Transverse colon (tissue), 4 donors: Measurements from ENCODE around the gene PCDHGA8.
"Not testable (repeated sequence)": the region's sequence is repeated elsewhere in the genome, so short reads cannot be mapped to it uniquely, and the experiment has no call there.

Experiments used
- CTCF ChIP-seq, 5 experiments: fragments of 200-600 bp in 3 of 5; fragments of 450-650 bp in 2 of 5; sonication (generic) in 3 of 5; IDR thresholded peaks; 1 replicate in 2 of 5; 2 replicates in 3 of 5; pipeline ENCODE4 v1.5.1; 2016 to 2017; ENCODE audit warnings: antibody characterized with exemption in 5 of 5, inconsistent platforms in 3 of 5, mild to moderate bottlenecking in 2 of 5, moderate library complexity in 1 of 5
- EP300 ChIP-seq: sonication (generic); formaldehyde crosslinking; IDR thresholded peaks from one replicate; pipeline ENCODE4 v1.6.1; 2017; ENCODE audit warnings: antibody characterized with exemption, low read depth
- POLR2A ChIP-seq: fragments of 450-650 bp; IDR thresholded peaks from one replicate; pipeline ENCODE4 v1.6.1; 2016; ENCODE audit warnings: antibody characterized with exemption, mild to moderate bottlenecking, moderate library complexity
- POLR2AphosphoS5 ChIP-seq, 3 donors: sonication (generic); formaldehyde crosslinking; IDR thresholded peaks; one replicate each; pipeline ENCODE4 v1.6.1; 2016; ENCODE audit warnings: antibody characterized with exemption in 3 of 3

- TF ChIP-seq POLR2A; EP300; POLR2AphosphoS5 (IDR thresholded peaks at IDR 0.05): not testable (repeated sequence)
- peak in 1 of 5 experiments; percentile 6 for TF ChIP-seq CTCF (IDR thresholded peaks at IDR 0.05)
These were observed 4.7 kb upstream of the PCDHGA8 start, which contains the start of gene PCDHGB4 for GRCh38 chr5:141387557-141388311.
